Liver (tissue), 9 donors: ENCODE data around the gene LRRC2. TPM values are rescaled to one million over a fixed set of nuclear protein-coding genes. Genes with fewer than 3 reads are reported as not detected.

Experiments
- DNase-seq: peaks from one replicate; pipeline ENCODE4 v3.0.0-alpha.2; 2017; ENCODE audit warnings: low spot score
- H3K27ac ChIP-seq, 2 donors: one replicate each; pipeline ENCODE4 v1.7.0; 2013; ENCODE audit warnings: inconsistent platforms in 2 of 2, low read length in 2 of 2, control low read depth in 1 of 2, low read depth in 1 of 2, mild to moderate bottlenecking in 1 of 2
- H3K27me3 ChIP-seq, 4 donors: one replicate each; pipeline versions ENCODE4 v1.6.1 to v1.7.0; 2013; ENCODE audit warnings: low read length in 3 of 4, inconsistent platforms in 1 of 4, mild to moderate bottlenecking in 1 of 4, moderate library complexity in 1 of 4; ENCODE audit not compliant: control insufficient read depth in 4 of 4, insufficient read depth in 4 of 4
- H3K36me3 ChIP-seq, 4 donors: one replicate each; pipeline versions ENCODE4 v1.6.1 to v1.7.0; 2013; ENCODE audit warnings: low read length in 3 of 4, mild to moderate bottlenecking in 3 of 4, low read depth in 1 of 4, moderate library complexity in 1 of 4; ENCODE audit not compliant: control insufficient read depth in 4 of 4, insufficient read depth in 3 of 4
- H3K4me1 ChIP-seq, 4 donors: one replicate each; pipeline versions ENCODE4 v1.6.1 to v1.7.0; 2013; ENCODE audit warnings: low read length in 3 of 4, mild to moderate bottlenecking in 3 of 4, moderate library complexity in 1 of 4; ENCODE audit not compliant: control insufficient read depth in 4 of 4, insufficient read depth in 4 of 4
- H3K4me3 ChIP-seq, 3 donors: one replicate each; pipeline versions ENCODE4 v1.6.1 to v1.7.0; 2013; ENCODE audit warnings: low read length in 3 of 3, control low read depth in 1 of 3, low read depth in 1 of 3, mild to moderate bottlenecking in 1 of 3
- H3K9ac ChIP-seq, 2 donors: one replicate each; pipeline ENCODE4 v1.7.0; 2013; ENCODE audit warnings: low read length in 2 of 2, mild to moderate bottlenecking in 2 of 2, moderate library complexity in 2 of 2, control low read depth in 1 of 2, low read depth in 1 of 2
- H3K9me3 ChIP-seq, 4 donors: one replicate each; pipeline versions ENCODE4 v1.6.1 to v1.7.0; 2013; ENCODE audit warnings: low read length in 3 of 4; ENCODE audit not compliant: control insufficient read depth in 4 of 4
- ATF3 ChIP-seq: IDR thresholded peaks from 2 replicates; pipeline ENCODE4 v1.6.1; 2016; ENCODE audit warnings: antibody characterized with exemption
- EGR1 ChIP-seq, 2 donors: IDR thresholded peaks; 2 replicates each; pipeline ENCODE4 v1.6.1; 2016 to 2018; ENCODE audit warnings: antibody characterized with exemption in 2 of 2, low read depth in 2 of 2
- FOXA1 ChIP-seq: IDR thresholded peaks from 2 replicates; pipeline ENCODE4 v1.6.1; 2016; ENCODE audit warnings: antibody characterized with exemption
- FOXA2 ChIP-seq: IDR thresholded peaks from 2 replicates; pipeline ENCODE4 v1.6.1; 2016; ENCODE audit warnings: antibody characterized with exemption
- GABPA ChIP-seq, 2 donors: IDR thresholded peaks in 1 of 2; conservative IDR thresholded peaks in 1 of 2; 2 replicates each; pipeline ENCODE4 v1.6.1; 2016; ENCODE audit warnings: antibody characterized with exemption in 2 of 2, mild to moderate bottlenecking in 1 of 2, moderate library complexity in 1 of 2
- HNF4A ChIP-seq, 2 donors: conservative IDR thresholded peaks; 2 replicates each; pipeline ENCODE4 v1.6.1; 2016; ENCODE audit warnings: antibody characterized with exemption in 2 of 2, mild to moderate bottlenecking in 2 of 2
- HNF4G ChIP-seq: IDR thresholded peaks from 2 replicates; pipeline ENCODE4 v1.6.1; 2016; ENCODE audit warnings: antibody characterized with exemption
- JUND ChIP-seq, 2 donors: IDR thresholded peaks; 2 replicates each; pipeline ENCODE4 v1.6.1; 2016; ENCODE audit warnings: antibody characterized with exemption in 2 of 2
- NR2F2 ChIP-seq: IDR thresholded peaks from 2 replicates; pipeline ENCODE4 v1.6.1; 2016; ENCODE audit warnings: antibody characterized with exemption
- RAD21 ChIP-seq, 2 donors: IDR thresholded peaks; 2 replicates each; pipeline ENCODE4 v1.6.1; 2016; ENCODE audit warnings: antibody characterized with exemption in 2 of 2, mild to moderate bottlenecking in 2 of 2
- REST ChIP-seq: IDR thresholded peaks from 2 replicates; pipeline ENCODE4 v1.6.1; 2016; ENCODE audit warnings: antibody characterized with exemption, mild to moderate bottlenecking
- RXRA ChIP-seq, 2 donors: IDR thresholded peaks; 2 replicates each; pipeline ENCODE4 v1.6.1; 2017 to 2018; ENCODE audit warnings: antibody characterized with exemption in 2 of 2, mild to moderate bottlenecking in 1 of 2
- SP1 ChIP-seq: IDR thresholded peaks from 2 replicates; pipeline ENCODE4 v1.6.1; 2018; ENCODE audit warnings: antibody characterized with exemption, mild to moderate bottlenecking
- TAF1 ChIP-seq: conservative IDR thresholded peaks from 2 replicates; pipeline ENCODE4 v1.6.1; 2016; ENCODE audit warnings: antibody characterized with exemption, mild to moderate bottlenecking
- YY1 ChIP-seq: IDR thresholded peaks from 2 replicates; pipeline ENCODE4 v1.6.1; 2016; ENCODE audit warnings: antibody characterized with exemption, mild to moderate bottlenecking
- ZBTB33 ChIP-seq: IDR thresholded peaks from 2 replicates; pipeline ENCODE4 v1.6.1; 2016; ENCODE audit warnings: antibody characterized with exemption
- WGBS: extraction: QIAGEN DNeasy Blood & Tissue Kit; methylation state at CpG from one replicate; pipeline ENCODE4 v1.1.7; 2013; 5-methylcytosine and 5-hydroxymethylcytosine counted together
- polyA plus RNA-seq, 2 donors: library from polyadenylated mRNA; stranded (reverse) in 1 of 2; unstranded in 1 of 2; fragments of 200-250 nt in 1 of 2; fragments of >200 nt in 1 of 2; fragmentation: Nextera tagmentation in 1 of 2; extraction: Ambion mirVana in 1 of 2; gene quantifications; one replicate each; pipeline versions ENCODE4 v1.2.1 to v1.2.3, GENCODE V29; 2013 to 2015
- total RNA-seq, 2 donors: library from RNA; depleted of rRNA; stranded (reverse); fragments of >200 nt; gene quantifications; one replicate each; pipeline ENCODE4 v1.2.3, GENCODE V29; 2014
- TF ChIP-seq, protein P1 (sequence below): IDR thresholded peaks from 2 replicates; pipeline ENCODE4 v1.6.1; 2016; ENCODE audit warnings: antibody characterized with exemption
- TF ChIP-seq, protein P2 (sequence below): fragments of 150-350 bp; IDR thresholded peaks from 2 replicates; pipeline ENCODE4 v1.5.1; 2017; ENCODE audit warnings: improper control_type of control experiment, low read depth, low read length; ENCODE audit not compliant: missing input control
- donor health status: healthy.
- donor health status: healthy.
- donor health status: healthy.
- donor health status: healthy.
- donor health status: healthy.

Gene LRRC2
- total and polyA plus RNA-seq, 4 donors: 0.93 to 7.6 (median 4.2) TPM

DNA sequence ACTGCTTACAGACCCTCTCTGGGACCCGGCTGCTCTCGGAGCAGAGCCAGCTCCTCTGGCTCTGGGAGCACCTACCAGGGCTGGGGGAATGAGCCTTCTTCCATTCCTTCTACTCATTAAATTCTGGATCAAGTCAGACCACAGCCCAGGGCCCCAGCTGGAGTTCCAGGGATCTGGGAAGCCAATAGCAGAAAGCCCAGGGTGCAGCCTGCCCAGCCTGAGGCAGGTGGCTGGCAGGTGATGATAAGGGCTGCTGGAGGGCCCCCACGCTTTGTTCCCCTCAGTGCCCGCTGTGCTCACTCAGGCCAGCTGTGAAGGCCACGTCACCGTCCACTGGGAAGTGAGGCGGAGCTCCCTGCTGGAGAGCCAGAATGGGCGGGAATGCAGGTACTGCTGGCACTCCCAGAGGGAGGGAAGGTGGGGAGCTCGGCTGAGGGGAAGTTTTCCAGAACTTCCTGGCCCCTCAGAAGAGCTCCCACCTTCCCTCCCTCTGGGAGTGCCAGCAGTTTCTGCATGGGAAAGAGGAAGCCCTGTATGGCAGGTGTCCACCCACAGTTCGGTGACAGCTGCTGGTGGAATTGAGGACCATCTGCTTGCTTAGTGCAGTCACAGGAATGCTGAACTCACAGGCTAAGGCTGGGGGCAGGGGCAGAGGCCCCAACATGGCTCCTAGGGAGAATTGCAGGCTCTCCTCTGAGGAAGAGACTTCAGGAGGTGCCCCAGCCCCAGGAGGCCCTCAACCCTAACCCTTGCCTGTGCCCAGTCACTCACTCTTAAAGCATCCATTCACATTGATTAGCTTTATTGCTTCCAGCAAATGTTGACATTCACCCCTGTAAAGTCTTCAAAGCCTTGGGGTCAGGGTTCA, 81.0 kb downstream of the LRRC2 start:
- no peak for DNase-seq
- Histone ChIP-seq H3K4me3 (no peak overlapping the region), H3K27me3 (no peaks in the 10 kb centered on the region), H3K9ac (no peak overlapping the region), H3K4me1 (peaks cover 0 to 16% (median 13%) of the 10 kb centered on the region in 4 donors), H3K36me3 (no peaks in the 10 kb centered on the region), H3K9me3 (no peaks in the 10 kb centered on the region), H3K27ac (no peak overlapping the region)
- 86% methylated on average over 10 of the region's 10 CpGs for WGBS
- no peak for TF ChIP-seq GABPA (IDR thresholded peaks at IDR 0.05 in 1 of 2, conservative IDR thresholded peaks at IDR 0.05 in 1 of 2)
- no peak for TF ChIP-seq YY1
- no peak for TF ChIP-seq FOXA2
- TF ChIP-seq RXRA (IDR thresholded peaks at IDR 0.05): no peak
- no peak for TF ChIP-seq HNF4A (conservative IDR thresholded peaks at IDR 0.05)
- TF ChIP-seq, protein P1, sequence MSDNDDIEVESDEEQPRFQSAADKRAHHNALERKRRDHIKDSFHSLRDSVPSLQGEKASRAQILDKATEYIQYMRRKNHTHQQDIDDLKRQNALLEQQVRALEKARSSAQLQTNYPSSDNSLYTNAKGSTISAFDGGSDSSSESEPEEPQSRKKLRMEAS: no peak
- TF ChIP-seq EGR1 (IDR thresholded peaks at IDR 0.05; ENCODE audit: low read depth in 2 of 2): no peak
- no peak for TF ChIP-seq REST

- H3K4me1 ChIP-seq: peaks cover 0 to 9% (median 8%) of the 10 kb centered on the region in 4 donors
- H3K27ac ChIP-seq: no peak overlapping the region
- no peak for TF ChIP-seq FOXA1
- no peak for TF ChIP-seq RAD21 (IDR thresholded peaks at IDR 0.05)
- TF ChIP-seq NR2F2: no peak
- TF ChIP-seq, protein P1: no peak
- TF ChIP-seq REST: no peak
- no peak for TF ChIP-seq ZBTB33
- TF ChIP-seq HNF4A (conservative IDR thresholded peaks at IDR 0.05): no peak
- TF ChIP-seq, protein P2, sequence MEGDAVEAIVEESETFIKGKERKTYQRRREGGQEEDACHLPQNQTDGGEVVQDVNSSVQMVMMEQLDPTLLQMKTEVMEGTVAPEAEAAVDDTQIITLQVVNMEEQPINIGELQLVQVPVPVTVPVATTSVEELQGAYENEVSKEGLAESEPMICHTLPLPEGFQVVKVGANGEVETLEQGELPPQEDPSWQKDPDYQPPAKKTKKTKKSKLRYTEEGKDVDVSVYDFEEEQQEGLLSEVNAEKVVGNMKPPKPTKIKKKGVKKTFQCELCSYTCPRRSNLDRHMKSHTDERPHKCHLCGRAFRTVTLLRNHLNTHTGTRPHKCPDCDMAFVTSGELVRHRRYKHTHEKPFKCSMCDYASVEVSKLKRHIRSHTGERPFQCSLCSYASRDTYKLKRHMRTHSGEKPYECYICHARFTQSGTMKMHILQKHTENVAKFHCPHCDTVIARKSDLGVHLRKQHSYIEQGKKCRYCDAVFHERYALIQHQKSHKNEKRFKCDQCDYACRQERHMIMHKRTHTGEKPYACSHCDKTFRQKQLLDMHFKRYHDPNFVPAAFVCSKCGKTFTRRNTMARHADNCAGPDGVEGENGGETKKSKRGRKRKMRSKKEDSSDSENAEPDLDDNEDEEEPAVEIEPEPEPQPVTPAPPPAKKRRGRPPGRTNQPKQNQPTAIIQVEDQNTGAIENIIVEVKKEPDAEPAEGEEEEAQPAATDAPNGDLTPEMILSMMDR: no peak
- TF ChIP-seq RXRA (IDR thresholded peaks at IDR 0.05): no peak
- TF ChIP-seq GABPA (IDR thresholded peaks at IDR 0.05 in 1 of 2, conservative IDR thresholded peaks at IDR 0.05 in 1 of 2): no peak
- TF ChIP-seq EGR1 (IDR thresholded peaks at IDR 0.05; ENCODE audit: low read depth in 2 of 2): no peak
- no peak for TF ChIP-seq TAF1
- no peak for TF ChIP-seq SP1
- TF ChIP-seq YY1: no peak
- TF ChIP-seq FOXA2: no peak
- no peak for TF ChIP-seq JUND (IDR thresholded peaks at IDR 0.05)
- no peak for TF ChIP-seq HNF4G
- TF ChIP-seq ATF3: no peak
- WGBS: 80% methylated on average over 1 of the region's 1 CpG
- no peak overlapping the region for H3K9ac ChIP-seq
- no peaks in the 10 kb centered on the region for H3K9me3 ChIP-seq
- no peaks in the 10 kb centered on the region for H3K36me3 ChIP-seq
- H3K4me3 ChIP-seq: no peak overlapping the region
- DNase-seq: no peak
- H3K27me3 ChIP-seq: no peaks in the 10 kb centered on the region
Observed at GRCh38 chr3:46484388-46484787, 81.7 kb downstream of the LRRC2 start.
